Measurements from ENCODE around the gene SLC17A7.

SLC17A7 gene

DNA sequence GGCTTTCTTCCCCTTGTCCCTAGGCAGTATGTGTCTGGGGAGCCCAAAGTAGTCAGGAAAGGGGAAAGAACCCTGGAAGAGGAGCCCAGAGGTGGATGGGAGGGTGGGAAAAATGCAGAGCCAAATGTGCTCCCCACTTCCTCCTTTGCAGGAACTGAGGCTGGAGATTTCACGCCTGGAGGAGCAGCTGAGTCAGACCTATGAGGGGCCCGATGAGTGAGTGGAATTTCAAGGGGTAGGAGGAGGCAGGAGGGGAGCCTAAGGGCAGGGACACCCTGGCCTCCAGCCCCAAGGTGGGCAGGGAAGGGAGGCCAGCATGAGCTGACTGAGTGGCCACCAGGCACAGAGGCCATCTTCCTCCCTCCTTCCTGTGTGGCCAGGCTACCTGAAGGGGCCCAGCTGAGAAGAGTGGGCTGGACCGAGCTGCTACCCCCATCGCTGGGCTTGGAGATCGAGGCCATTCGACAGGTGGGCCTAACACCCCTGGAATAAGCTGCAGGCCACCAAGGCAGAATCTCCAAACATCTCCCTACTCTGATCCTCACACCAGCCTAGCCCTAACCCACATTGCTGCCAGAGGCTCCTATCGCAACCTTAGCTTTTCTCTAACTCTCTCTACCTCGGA, 32.4 kb downstream of the SLC17A7 start:
- no peak for DNase-seq (ENCODE audit: low read depth)

DNA sequence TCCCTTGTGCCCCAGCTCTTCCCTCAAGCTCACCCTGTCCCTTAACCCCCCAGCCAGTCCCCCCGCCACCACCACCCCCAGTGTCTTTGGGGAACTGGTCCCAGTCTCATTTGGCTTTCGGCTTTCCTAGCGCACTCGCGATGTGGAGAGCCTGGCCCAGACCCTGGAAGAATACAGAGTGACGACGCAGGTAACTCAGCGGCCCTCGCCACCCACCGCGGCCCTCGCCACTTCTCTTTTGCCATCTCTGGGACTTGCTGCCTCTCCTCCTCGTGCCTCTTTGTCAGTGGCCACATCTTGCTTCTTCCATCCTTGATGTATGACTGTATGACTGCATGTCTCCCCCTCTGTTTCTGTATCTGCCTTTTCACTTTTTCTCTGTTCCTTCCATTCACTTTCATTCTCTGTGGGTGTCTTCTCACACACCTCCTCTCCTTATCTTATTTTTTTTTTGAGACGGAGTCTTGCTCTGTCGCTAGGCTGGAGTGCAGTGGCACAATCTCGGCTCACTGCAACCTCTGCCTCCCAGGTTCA, 33.8 kb downstream of the SLC17A7 start:
- no peak for DNase-seq (ENCODE audit: low read depth)

DNA sequence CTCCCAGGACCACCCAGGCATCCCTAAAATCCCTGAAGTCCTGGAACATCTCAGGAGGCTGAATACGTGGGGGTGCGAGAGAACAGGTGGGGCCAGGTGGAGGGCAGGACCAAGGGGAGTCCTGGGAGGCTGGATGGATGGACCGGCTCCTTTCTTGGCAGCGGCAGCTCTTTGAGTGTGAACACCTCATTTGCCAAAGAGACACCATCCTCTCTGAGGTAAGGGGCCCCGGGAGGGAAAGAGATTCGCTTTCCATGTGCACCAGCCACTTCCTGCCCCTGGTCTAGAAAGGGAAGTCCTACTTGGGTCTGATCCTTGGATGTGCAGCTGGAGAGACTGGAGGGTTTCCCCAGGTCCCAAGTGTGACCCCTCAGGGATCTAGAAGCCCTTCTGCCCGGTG, 34.2 kb downstream of the SLC17A7 start:
- DNase-seq (ENCODE audit: low read depth), result no peak

DNA sequence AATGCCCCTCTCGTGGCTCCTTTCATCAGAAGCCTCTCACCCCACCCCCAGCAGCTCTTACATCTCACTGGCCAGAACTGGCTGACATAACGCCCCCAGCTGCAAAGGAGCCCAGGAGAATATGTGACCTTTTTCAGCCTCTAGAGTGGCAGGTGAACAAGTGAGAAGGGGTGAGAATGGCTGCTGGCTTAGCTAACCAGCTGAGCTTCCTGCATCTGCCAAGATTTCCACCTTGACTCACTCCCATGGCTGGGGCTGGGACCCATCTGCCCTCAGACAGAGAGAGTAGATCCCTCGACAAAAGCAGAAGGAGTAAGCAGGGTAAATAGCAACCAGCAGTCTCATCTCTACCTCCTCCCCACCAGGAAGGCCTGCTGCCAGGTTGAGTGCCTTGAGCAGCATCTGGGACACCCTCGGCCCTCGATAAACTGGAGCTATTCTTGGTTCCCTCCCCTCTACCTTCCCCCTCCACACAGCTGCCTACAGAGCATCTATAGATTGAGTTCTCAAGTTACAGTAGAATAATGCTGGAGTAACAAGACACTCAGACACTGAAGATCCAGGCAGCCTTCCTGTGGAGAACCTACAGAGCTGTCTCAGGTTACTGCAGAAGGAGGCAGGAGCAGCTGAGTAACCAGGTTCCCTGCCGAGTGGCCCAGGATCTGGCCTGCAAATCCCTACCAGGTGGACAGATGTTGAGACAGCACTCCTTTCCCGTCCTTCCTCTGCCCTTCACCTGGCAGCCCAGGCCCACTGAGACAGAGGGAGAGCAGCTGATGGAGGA, 37.7 kb downstream of the SLC17A7 start:
- no peak for DNase-seq (ENCODE audit: low read depth)

DNA sequence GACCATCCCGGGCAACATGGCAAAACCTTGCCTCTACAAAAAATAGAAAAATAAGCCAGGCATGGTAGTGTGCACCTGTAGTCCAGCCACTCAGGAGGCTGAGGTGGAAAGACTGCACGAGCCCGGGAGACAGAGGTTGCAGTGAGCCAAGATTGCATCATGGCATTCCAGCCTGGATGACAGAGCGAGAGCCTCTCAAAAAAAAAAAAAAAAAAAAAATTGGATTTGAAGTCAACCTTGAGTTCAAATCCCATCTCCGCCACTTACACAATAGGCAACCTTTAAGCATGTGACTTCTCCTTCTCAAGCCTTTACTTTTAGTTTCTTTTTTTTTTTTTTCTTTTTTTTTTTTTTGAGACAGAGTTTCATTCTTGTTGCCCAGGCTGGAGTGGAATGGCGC, 41.3 kb downstream of the SLC17A7 start:
- no peak for DNase-seq (ENCODE audit: low read depth)

DNA sequence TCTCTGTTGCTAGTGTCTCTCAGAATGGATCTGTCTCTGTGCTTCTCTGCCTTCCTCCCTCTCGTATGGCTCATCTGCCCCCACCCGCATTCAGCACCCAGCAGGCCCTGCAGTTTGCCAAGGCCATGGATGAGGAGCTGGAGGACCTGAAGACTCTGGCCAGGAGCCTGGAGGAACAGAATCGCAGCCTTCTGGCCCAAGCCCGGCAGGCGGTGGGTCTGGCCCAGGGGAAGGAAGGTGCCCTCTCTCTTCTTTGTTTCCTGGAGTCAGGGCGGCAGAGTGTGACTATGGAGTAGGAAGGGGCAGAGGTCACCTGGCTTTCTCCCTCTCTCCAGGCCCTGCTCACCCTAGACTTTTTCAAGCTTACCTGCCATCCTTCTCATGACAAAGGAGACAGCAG, 42.4 kb downstream of the SLC17A7 start:
- no peak for DNase-seq (ENCODE audit: low read depth)

DNA sequence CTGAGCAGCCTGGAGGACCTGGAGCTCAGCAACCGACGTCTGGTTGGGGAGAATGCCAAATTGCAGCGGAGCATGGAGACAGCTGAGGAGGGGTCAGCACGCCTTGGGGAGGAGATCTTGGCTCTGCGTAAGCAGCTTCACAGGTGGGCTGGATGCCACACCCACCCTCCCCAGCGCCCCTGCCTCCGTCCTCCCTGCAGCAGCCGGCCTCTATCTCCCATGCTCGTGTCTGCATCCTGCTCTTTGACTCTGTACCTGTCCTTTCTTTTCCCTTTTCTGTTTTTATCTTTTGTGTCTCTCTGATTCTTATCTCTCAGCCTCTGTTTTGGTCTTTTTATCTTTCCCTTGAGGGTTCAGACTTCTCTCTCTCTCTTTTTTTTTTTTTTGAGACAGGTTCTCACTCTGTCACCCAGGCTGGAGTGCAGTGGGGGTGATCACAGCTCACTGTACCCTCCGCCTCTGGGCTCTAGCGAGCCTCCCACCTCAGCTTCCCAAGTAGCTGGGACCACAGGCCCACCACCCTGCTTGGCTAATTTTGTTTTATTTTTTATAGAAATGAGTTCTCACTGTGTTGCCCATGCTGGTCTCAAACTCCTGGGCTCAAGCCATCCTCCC, 43.2 kb downstream of the SLC17A7 start:
- no peak for DNase-seq (ENCODE audit: low read depth)

DNA sequence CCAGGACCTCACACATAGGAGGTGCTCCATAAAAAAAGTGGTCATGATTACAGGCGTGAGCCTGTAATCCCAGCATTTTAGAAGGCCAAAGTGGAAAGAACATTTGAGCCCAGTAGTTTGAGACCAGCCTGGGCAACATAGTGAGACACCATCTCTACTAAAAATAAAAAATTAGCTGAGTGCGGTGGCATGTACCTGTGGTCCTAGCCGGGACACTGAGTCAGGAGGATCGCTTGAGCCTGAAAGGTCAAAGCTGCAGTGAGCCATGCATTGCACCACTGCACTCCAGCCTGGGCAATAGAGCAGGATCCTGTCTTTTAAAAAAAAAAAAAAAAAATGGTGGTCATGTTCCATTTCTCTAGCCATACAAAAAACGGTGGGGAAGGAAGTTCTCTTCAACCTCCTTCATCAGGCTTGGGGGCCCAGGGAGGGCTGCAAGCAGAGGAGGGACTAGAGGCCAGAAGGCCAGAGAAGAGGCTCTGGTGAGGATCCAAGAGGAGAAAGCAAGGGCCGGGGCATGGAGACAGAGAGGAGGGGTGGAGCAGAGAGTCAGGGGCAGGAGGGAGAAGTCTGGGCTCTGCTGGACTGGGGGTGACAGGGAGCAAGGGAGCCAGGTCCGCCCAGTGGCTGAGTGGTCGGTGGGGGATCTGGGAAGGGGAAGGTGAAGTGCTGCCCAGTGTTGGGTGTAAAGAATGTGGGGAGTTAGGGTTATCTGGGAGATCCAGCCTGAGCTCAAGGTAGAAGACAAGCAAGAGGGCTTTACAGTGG, 44.4 kb downstream of the SLC17A7 start:
- DNase-seq (ENCODE audit: low read depth), result no peak

DNA sequence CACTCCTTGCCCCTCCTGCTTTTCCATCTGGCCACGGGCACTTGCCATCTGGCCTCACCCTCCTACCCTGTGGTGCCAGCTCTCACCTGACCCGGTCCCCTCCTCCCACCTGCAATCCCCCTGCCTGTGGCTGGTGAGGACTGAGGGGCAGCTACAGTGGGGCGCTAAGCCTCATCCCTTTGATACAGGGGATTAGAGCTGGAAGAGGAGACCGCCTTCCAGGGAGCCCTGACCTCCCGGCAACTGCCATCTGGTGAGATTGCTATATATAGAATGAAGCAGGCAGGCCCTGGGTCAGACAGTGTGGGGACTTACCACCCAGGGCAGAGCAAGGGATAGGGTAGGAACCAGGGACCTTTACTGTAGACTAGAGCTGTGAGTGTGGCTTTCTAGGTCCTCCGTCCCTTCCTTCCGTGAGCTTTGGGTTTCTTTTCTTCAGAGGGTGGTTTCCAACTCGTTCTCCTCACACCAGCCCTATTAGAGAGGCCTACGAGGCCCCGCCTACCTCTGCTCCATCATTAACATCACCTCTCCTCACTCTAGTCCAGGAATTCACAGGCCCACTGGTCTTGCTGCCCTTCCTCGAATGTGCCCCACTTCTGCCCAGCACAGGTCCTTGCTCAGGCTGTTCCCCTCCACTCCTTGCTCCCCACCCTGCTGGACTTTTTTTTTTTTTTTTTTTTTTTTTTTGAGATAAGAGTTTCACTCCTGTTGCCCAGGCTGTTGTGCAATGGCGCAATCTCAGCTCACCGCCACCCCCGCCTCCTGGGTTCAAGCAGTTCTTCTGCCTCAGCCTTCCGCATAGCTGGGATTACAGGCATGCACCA, 45.5 kb downstream of the SLC17A7 start:
- no peak for DNase-seq (ENCODE audit: low read depth)

DNA sequence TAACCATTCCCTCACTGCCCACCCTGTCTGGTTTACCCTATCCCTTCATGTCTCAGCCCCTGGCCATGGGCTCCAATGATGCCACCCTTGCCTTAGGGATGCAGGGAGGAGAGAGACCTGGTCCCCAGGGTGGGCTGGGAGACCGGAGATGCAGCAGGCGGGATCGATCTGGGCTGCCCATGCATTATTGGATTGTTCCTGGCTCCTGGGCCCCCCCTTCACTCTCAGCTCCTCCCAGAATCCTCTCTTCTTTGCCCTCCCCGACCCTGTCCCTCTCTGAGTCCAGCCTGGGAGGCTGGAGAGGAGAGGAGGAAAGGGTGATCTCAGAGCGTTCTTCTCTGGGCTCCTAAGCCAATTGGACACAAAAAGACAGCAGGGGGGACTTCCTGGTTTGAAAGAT, 47.4 kb downstream of the SLC17A7 start:
- no peak for DNase-seq (ENCODE audit: low read depth)

DNA sequence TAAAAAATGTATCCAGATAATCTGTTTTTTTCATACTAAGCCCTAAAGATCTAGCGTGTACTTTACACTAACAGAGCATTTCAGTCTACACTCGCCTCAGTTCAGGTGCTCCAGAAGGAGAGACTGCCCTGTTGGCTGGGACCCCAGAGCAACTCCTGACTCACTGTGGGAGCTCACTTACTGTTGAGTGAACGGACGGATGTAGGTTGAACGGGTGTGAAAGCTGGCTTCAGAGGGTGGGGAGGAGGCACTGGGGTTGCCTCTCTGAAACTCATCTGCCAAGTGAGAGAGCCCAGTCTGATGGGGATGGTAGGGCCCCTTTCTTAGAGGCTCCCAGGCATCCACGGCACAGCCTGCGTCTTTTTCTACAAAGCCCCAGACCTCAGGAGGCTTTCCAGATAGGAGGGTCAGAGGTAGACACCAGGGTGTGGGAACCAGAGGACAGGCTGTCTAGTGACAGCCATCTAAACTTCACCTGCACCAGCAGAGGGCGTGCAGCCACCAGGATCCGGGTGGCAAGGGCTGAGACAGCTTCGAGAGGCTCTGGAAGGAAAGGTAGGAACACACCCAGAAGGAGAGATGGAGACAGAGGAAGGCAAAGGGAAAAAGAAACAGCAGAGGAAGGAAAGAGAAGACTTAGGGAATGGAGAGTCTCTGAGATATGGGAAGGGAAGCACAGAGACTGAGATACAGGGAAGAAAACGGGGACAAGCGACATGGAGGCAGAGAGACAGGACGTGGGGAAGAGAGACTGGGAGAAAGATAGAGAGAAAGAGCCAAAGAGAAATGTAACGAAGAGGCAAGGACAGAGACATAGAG, 49.5 kb downstream of the SLC17A7 start:
- peak; percentile 62 for DNase-seq (ENCODE audit: low read depth)

DNA sequence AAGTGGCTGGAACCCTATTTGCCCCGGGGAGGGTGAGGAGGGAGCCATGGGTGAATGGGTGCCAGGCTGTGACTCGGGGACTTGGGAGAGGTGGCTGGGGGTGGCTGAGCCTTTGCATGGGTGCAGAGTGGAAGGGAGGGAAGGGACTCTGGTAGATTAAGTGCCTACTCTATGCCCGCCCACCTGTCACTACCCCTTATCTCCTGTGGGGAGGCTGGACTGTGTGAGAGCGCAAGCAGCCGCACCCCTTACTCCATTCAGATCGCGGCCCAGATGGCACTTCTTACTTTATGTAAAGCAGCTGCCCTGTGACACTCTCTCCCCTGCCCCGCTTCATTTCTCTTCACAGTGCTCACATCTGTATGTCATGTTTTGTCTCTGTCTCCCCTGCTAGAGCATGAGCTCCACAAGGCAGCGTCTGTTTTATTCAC, 50.4 kb downstream of the SLC17A7 start:
- DNase-seq (ENCODE audit: low read depth), result no peak

DNA sequence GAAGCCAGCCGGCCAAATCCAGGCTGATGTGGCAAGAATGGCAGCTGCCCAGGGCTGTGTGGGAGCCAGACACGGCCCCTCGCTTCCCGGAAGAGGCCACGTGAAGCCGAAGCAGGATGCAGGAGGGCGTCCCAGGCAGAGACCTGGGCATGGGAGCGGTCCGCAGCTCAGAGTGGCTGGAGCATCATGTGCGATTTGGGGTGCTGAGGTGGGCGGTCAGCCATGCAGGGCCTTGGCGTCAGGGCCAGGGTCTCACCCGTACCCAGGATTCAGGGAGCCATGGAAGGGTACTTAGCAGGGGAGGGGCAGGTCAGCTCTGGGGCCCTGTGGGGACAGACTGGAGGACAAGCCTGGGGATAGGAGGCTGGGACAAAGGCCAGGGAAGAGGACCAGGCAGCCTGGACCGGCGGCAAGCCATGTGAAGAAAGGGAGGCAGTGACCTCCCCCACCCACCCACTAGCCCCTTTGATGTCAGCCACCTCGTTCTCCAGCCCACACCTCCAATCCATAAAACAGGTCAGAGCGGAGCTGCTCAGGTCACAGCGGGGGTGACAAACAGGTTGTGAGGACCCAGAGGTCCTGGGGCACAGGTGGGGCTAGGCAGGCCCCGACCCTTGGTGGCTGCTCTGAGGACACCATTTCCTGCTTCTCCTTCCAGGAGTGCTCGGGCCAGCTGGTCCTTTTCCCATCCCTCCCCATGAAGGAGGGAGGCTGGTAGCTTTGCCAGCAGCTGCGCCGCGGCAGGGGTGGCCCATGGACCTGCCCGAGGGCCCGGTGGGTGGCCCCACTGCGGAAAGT, 51.0 kb downstream of the SLC17A7 start:
- no peak for DNase-seq (ENCODE audit: low read depth)

DNA sequence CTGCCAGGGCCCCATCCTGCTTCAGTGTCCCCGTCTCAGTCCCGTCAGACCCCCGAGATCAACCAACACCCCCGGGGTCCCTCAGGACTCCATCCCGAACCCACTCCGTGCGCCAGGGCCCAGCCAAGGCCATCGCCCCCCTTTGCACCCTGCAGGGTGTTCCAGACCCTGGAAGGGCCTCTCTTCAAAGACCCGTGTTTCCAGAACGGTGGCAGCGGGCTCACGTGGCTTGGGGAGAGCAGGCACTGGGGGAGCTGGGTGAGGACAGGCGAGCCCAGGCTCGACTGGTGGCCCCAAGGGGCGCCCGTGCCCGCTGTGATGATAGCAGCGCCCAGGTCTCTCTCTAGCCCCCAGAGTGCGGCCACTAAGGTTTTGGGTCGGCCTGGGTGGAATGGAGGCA, 51.9 kb downstream of the SLC17A7 start:
- no peak for DNase-seq (ENCODE audit: low read depth)

DNA sequence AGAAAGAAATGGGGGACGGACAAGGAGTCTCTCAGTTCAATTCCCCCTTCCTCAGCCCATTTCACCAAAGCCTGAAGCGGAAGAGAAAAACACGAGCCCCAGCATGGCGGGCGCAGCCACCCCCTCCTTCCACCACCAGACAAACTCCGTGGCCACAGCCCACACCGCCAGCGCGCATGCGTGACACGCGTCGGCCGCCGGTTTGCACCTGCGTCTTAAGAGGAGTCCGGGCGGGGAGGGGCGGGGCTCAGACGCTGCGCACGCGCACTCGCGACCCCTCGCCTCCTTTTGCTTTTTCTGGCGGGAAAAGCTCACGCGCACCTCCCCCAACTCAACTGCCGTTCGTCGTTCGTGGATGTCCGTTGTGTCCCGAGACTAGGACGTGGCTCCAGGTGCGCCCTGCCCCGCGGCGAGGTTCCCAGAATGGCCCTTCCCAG, 53.4 kb downstream of the SLC17A7 start, which contains the start of gene KASH5:
TSS of gene KASH5 (plus strand) at position 314 of the 437 bp plus-strand sequence. CDS start 2,635 bp downstream, outside the sequence.
- peak; percentile 73 for DNase-seq (ENCODE audit: low read depth)

DNA sequence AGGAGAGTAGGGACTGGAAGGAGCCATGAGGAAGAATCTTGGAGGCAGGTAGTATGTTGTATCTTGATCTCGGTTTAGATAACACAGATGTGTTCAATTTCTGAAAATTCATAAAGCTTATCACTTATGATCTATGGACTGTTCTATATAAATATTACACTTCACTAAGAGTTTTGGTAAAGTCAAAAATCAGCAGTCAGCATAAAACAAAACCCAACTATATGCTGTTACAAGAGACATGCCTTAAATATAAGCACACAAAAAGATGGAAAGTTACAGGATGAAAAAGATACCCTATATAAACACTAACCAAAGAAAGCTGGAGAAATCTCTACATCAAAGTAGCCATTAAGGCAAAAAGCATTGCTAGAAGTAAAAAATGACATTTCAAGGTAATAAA, 57.7 kb downstream of the SLC17A7 start:
- no peak for DNase-seq (ENCODE audit: low read depth)

DNA sequence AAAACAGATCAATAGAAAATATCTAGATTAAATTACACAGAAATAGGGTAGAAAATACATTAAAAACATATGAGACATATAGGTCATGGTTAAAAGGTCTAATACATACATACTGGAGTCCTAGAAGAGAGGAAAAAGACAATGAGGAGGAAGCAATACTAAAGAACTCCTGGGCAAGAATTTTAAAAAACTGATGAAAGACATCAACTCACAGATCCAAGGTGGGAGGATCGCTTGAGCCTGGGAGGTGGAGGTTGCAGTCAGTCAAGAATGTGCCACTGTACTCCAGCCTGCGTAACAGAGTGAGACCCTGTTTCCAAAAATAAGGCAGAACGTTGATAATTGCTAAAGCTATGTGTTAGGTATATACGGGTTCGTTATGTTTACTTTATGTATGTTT, 58.7 kb downstream of the SLC17A7 start:
- DNase-seq (ENCODE audit: low read depth), result no peak

DNA sequence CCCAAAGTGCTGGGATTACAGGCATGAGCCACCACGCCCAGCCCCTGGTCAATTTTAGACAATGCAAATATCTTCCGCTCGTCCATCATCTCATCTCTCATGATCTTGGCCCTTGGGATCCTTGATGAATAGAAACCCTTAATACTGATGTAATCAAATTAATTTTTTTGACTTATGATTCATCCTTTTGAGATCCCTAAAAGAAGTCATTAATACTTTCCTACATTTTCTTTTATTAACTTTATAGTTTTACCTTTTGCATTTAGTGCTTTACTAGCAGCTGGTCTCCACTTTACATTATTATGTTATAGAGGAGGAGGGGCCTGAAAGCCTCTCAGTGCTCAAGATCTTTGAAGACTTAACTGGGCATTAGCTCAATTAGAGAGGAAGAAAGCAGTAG, 60.9 kb downstream of the SLC17A7 start:
- no peak for DNase-seq (ENCODE audit: low read depth)
